PC-3 (cell line): ENCODE results near the gene AQP10. TPM values are rescaled to one million over a fixed set of nuclear protein-coding genes. Genes with fewer than 3 reads are reported as not detected.

Source experiments
- ATAC-seq: fragments of 200-7000 bp; cut with Tn5 transposase; 2 replicates; pipeline ENCODE4 v1.9.1; 2020; ENCODE audit warnings: mild to moderate bottlenecking, moderate library complexity
- BruUV-seq: library from RNA; stranded (reverse); fragments of 400-500 nt; replicated peaks from 2 replicates; lab custom pipeline; 2021; lab: Mats Ljungman, UMichigan
- CTCF ChIA-PET: fragments of 300-600 bp; sonication (Branson Sonifier 250); formaldehyde crosslinking; loops from one replicate; lab custom pipeline; 2022; ENCODE audit warnings: antibody characterized with exemption; lab: Charles Lee
- POLR2A ChIA-PET: fragments of 300-600 bp; sonication (Branson Sonifier 250); formaldehyde crosslinking; loops from one replicate; lab custom pipeline; 2022; ENCODE audit warnings: antibody characterized with exemption; ENCODE audit not compliant: unreplicated experiment; lab: Charles Lee
- DNase-seq: peaks from one replicate; pipeline ENCODE4 v3.0.0-alpha.2; 2015
- H2AFZ ChIP-seq: fragments of 300-600 bp; sonication (generic); 2 replicates; pipeline ENCODE4 v1.6.0; 2016; ENCODE audit warnings: antibody characterized with exemption, low read length
- H3F3A ChIP-seq: fragments of 300-600 bp; sonication (generic); one replicate; pipeline ENCODE4 v1.6.0; 2017; ENCODE audit warnings: antibody characterized with exemption, low read length, control low read depth, mild to moderate bottlenecking; ENCODE audit not compliant: unreplicated experiment
- H3K27ac ChIP-seq: fragments of 300-600 bp; sonication (generic); 2 replicates; pipeline ENCODE4 v1.5.1; 2016; ENCODE audit warnings: mild to moderate bottlenecking, low read length
- H3K27me3 ChIP-seq: fragments of 300-600 bp; sonication (generic); 2 replicates; pipeline ENCODE4 v1.6.1; 2016; ENCODE audit warnings: low read length, mixed read lengths
- H3K36me3 ChIP-seq: fragments of 300-600 bp; sonication (generic); 2 replicates; pipeline ENCODE4 v1.6.1; 2016; ENCODE audit warnings: low read depth, mixed run types, low read length, mixed read lengths
- H3K4me1 ChIP-seq: fragments of 300-600 bp; sonication (generic); 2 replicates; pipeline ENCODE4 v1.5.1; 2016; ENCODE audit warnings: low read length; ENCODE audit not compliant: insufficient read depth
- H3K4me2 ChIP-seq: fragments of 300-600 bp; sonication (generic); 2 replicates; pipeline ENCODE4 v1.6.0; 2016; ENCODE audit warnings: low read length
- H3K4me3 ChIP-seq: fragments of 300-600 bp; sonication (generic); 2 replicates; pipeline ENCODE4 v1.5.1; 2016; ENCODE audit warnings: mild to moderate bottlenecking, low read length, mixed read lengths
- H3K79me2 ChIP-seq: fragments of 300-600 bp; sonication (generic); 2 replicates; pipeline ENCODE4 v1.6.1; 2017; ENCODE audit warnings: low read length, mixed read lengths
- H3K9ac ChIP-seq: fragments of 300-600 bp; sonication (generic); 2 replicates; pipeline ENCODE4 v1.6.0; 2016; ENCODE audit warnings: mild to moderate bottlenecking, low read length
- H3K9me2 ChIP-seq: fragments of 300-600 bp; sonication (generic); replicated peaks from 2 replicates; pipeline ENCODE4 v1.6.1; 2016; ENCODE audit warnings: mixed run types, low read length, mixed read lengths
- H3K9me3 ChIP-seq: fragments of 300-600 bp; sonication (generic); 2 replicates; pipeline ENCODE4 v1.6.1; 2016; ENCODE audit warnings: low read length, mixed read lengths
- H4K20me1 ChIP-seq: fragments of 300-600 bp; sonication (generic); 2 replicates; pipeline ENCODE4 v1.6.1; 2016; ENCODE audit warnings: low read length, mixed read lengths
- CTCF ChIP-seq: fragments of 300-600 bp; sonication (generic); conservative IDR thresholded peaks from 2 replicates; pipeline ENCODE4 v1.5.1; 2017; ENCODE audit warnings: antibody characterized with exemption, low read depth, mild to moderate bottlenecking, low read length
- EZH2 ChIP-seq: fragments of 300-600 bp; sonication (generic); IDR thresholded peaks from one replicate; pipeline ENCODE4 v1.6.1; 2017; ENCODE audit warnings: antibody characterized with exemption, mild to moderate bottlenecking, low read length; ENCODE audit not compliant: unreplicated experiment
- EZH2phosphoT487 ChIP-seq: fragments of 300-600 bp; sonication (generic); IDR thresholded peaks from 2 replicates; pipeline ENCODE4 v1.6.1; 2018; ENCODE audit warnings: mild to moderate bottlenecking, antibody characterized with exemption, low read length, borderline replicate concordance
- intact Hi-C: fragments of 100-400 bp; cut with micrococcal nuclease; formaldehyde crosslinking; loops from 2 replicates; pipeline ENCODE4 v1.9.0; 2023
- total RNA-seq: library from RNA; depleted of rRNA; stranded (reverse); fragments of >200 nt; gene quantifications from 2 replicates; pipeline ENCODE4 v1.2.3, GENCODE V29; 2014

The AQP10 gene
- total RNA-seq, 1 experiment from 2014 or later, result not detected

GRCh38 chr1:154344977-154345837 is 24.3 kb downstream of the AQP10 start:
- H3K27me3 ChIP-seq, result no peaks in the 10 kb centered on the region
- H3K9me2 ChIP-seq, result no peaks in the 10 kb centered on the region
- H3K9ac ChIP-seq, result no peak overlapping the region
- H3K4me2 ChIP-seq, result no peak overlapping the region
- TF ChIP-seq CTCF (peak; percentile 87), EZH2 (no peak)
- DNase-seq (peak; percentile 67), ATAC-seq (0 out of 2 replicates have a peak, but pooled peaks have one; percentile 17)
- H2AFZ ChIP-seq, result no peak overlapping the region
- ChIA-PET POLR2A (no interaction called here), CTCF (interaction anchor here (1.0 kb wide), 1 partner anchor 19 kb away, joined by 3 read pairs; no protein-coding TSS in a partner anchor)
- no peaks in the 10 kb centered on the region for H3K79me2 ChIP-seq
- TSS peak; percentile 25 for BruUV-seq
- no peak overlapping the region for H3K4me3 ChIP-seq
- H3K36me3 ChIP-seq, result peaks cover 16% of the 10 kb centered on the region
- H3F3A ChIP-seq, result no peaks in the 10 kb centered on the region
- H4K20me1 ChIP-seq, result no peaks in the 10 kb centered on the region
- H3K9me3 ChIP-seq, result no peaks in the 10 kb centered on the region
- 0 out of 2 replicates have a peak, but pooled peaks cover 4% of the 10 kb centered on the region for H3K4me1 ChIP-seq
- no peak overlapping the region for H3K27ac ChIP-seq
- intact Hi-C loops, result no loop called here

GRCh38 chr1:154346276-154346917 is 25.5 kb downstream of the AQP10 start:
- Histone ChIP-seq H3K9ac (no peak overlapping the region), H3K4me2 (no peak overlapping the region), H3K27me3 (no peaks in the 10 kb centered on the region), H3K9me3 (no peaks in the 10 kb centered on the region), H4K20me1 (no peaks in the 10 kb centered on the region), H3K36me3 (peaks cover 16% of the 10 kb centered on the region), H3K9me2 (no peaks in the 10 kb centered on the region), H3F3A (no peaks in the 10 kb centered on the region), H3K4me1 (0 out of 2 replicates have a peak, but pooled peaks cover 4% of the 10 kb centered on the region), H3K27ac (no peak overlapping the region), H2AFZ (no peak overlapping the region), H3K79me2 (no peaks in the 10 kb centered on the region), H3K4me3 (no peak overlapping the region)
- TF ChIP-seq EZH2 (no peak), EZH2phosphoT487 (no peak), CTCF (no peak)
- DNase-seq (no peak), ATAC-seq (no peak)
- ChIA-PET CTCF (interaction anchor here (1.0 to 1.1 kb wide), 2 partner anchors 12 to 133 kb away, joined by 3 read pairs; no protein-coding TSS in a partner anchor), POLR2A (no interaction called here)
- BruUV-seq, result no TSS peak
- intact Hi-C loops, result no loop called here
